RWPE2 (cell line): ENCODE data around the gene IGFALS.

ENCODE experiments used
- ATAC-seq: fragments of 200-7000 bp; cut with Tn5 transposase; 3 replicates; pipeline ENCODE4 v1.9.1; 2021; ENCODE audit warnings: low read depth
- DNase-seq: peaks from one replicate; pipeline ENCODE4 v3.0.0-alpha.2; 2020; ENCODE audit warnings: low spot score
- H3K27ac ChIP-seq: fragments of 450-650 bp; 2 replicates; pipeline ENCODE4 v1.5.1; 2017; ENCODE audit warnings: mild to moderate bottlenecking; ENCODE audit not compliant: poor library complexity, severe bottlenecking
- H3K27me3 ChIP-seq: fragments of 250-450 bp; sonication (Bioruptor Pico); 2 replicates; pipeline ENCODE4 v1.5.1; 2021; ENCODE audit warnings: mild to moderate bottlenecking, moderate library complexity; ENCODE audit not compliant: insufficient read depth, poor library complexity, severe bottlenecking
- H3K36me3 ChIP-seq: fragments of 250-450 bp; sonication (Bioruptor Pico); 2 replicates; pipeline ENCODE4 v1.5.1; 2020; ENCODE audit warnings: low read depth, mild to moderate bottlenecking, moderate library complexity
- H3K4me1 ChIP-seq: fragments of 250-450 bp; sonication (Bioruptor Pico); 2 replicates; pipeline ENCODE4 v1.5.1; 2021; ENCODE audit warnings: mild to moderate bottlenecking, moderate library complexity; ENCODE audit not compliant: insufficient read depth, poor library complexity, severe bottlenecking
- H3K4me3 ChIP-seq: fragments of 250-450 bp; sonication (Bioruptor Pico); 2 replicates; pipeline ENCODE4 v1.5.1; 2021; ENCODE audit warnings: mild to moderate bottlenecking, moderate library complexity; ENCODE audit not compliant: severe bottlenecking
- H3K9me3 ChIP-seq: fragments of 250-450 bp; sonication (Bioruptor Pico); 2 replicates; pipeline ENCODE4 v1.5.1; 2021; ENCODE audit warnings: mild to moderate bottlenecking, moderate library complexity; ENCODE audit not compliant: severe bottlenecking
- TF ChIP-seq, protein P1 (sequence below): fragments of 450-650 bp; IDR thresholded peaks from one replicate; pipeline ENCODE4 v1.5.1; 2017; ENCODE audit warnings: mild to moderate bottlenecking, moderate library complexity; ENCODE audit not compliant: poor library complexity, severe bottlenecking

Gene IGFALS

DNA sequence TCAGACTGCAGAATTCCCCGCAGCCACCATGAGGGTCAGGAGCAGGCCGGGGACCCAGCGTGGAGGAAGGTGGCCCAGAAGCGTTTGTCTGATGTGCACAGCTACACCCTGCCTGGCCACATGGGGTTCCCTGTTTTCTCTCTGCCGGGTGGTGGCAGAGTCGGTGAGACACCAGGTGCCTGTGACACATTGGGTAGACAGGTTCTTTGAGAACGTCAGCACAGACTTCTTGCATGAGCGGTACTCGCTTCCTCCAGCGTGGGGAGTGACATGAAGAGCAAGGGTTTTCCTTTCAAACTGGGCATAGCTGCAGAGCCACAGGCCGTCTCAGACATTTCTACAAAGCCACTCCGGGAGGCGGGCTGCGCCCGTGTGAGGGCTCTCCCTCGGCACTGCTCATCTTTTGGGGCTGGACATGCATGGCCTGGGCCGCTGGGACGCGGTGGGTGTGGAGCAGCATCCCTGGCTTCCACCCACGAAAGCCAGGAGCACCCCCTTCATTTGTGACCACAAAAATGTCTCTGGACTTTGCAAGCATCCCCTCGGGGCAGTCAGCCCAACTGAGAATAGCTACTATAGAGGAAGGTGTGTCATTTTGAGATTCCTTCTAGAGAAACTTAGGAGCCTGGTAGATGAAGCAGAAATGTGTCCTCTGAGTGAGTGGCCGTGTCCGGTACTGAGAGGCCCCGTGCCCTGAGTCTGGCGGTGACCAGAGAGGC, 48.2 kb downstream of the IGFALS start:
- Histone ChIP-seq H3K9me3 (no peaks in the 10 kb centered on the region), H3K27ac (peak overlapping the region; percentile 80), H3K36me3 (peaks cover 16% of the 10 kb centered on the region), H3K4me1 (peaks cover 20% of the 10 kb centered on the region), H3K4me3 (no peak overlapping the region), H3K27me3 (no peaks in the 10 kb centered on the region)
- DNase-seq, result peak; percentile 84
- peak; percentile 50 for ATAC-seq
- TF ChIP-seq, protein P1, sequence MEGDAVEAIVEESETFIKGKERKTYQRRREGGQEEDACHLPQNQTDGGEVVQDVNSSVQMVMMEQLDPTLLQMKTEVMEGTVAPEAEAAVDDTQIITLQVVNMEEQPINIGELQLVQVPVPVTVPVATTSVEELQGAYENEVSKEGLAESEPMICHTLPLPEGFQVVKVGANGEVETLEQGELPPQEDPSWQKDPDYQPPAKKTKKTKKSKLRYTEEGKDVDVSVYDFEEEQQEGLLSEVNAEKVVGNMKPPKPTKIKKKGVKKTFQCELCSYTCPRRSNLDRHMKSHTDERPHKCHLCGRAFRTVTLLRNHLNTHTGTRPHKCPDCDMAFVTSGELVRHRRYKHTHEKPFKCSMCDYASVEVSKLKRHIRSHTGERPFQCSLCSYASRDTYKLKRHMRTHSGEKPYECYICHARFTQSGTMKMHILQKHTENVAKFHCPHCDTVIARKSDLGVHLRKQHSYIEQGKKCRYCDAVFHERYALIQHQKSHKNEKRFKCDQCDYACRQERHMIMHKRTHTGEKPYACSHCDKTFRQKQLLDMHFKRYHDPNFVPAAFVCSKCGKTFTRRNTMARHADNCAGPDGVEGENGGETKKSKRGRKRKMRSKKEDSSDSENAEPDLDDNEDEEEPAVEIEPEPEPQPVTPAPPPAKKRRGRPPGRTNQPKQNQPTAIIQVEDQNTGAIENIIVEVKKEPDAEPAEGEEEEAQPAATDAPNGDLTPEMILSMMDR, result no peak

DNA sequence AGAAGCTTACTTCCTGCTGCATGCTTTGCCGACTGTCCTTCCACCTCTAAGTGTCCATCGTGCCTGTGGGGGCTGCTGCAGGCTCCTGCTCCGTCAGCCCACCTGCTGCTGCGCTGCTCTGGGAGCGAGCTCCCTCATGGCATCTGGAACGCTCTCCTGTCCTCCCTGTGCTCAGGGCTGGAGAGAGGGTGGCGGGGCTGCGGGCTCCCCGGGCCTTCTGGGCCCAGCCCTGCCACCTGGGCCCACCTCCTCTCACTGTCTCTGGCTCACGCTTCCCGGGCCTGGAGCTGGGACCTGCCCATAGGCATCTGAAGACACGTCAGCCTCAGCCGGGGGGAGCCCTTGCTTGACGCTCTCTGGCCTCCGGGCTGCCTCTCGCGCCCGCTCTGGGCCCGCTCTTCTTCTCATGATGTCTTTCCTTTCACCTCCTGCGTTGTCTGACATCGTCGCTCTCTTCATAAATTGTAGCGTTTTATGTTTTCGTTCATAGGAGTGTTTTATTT, 49.1 kb downstream of the IGFALS start:
- DNase-seq, result no peak
- Histone ChIP-seq H3K36me3 (peaks cover 11% of the 10 kb centered on the region), H3K4me1 (peaks cover 20% of the 10 kb centered on the region), H3K9me3 (no peaks in the 10 kb centered on the region), H3K4me3 (no peak overlapping the region), H3K27me3 (no peaks in the 10 kb centered on the region), H3K27ac (peak overlapping the region; percentile 80)
- TF ChIP-seq, protein P1, result no peak
- no peak for ATAC-seq

DNA sequence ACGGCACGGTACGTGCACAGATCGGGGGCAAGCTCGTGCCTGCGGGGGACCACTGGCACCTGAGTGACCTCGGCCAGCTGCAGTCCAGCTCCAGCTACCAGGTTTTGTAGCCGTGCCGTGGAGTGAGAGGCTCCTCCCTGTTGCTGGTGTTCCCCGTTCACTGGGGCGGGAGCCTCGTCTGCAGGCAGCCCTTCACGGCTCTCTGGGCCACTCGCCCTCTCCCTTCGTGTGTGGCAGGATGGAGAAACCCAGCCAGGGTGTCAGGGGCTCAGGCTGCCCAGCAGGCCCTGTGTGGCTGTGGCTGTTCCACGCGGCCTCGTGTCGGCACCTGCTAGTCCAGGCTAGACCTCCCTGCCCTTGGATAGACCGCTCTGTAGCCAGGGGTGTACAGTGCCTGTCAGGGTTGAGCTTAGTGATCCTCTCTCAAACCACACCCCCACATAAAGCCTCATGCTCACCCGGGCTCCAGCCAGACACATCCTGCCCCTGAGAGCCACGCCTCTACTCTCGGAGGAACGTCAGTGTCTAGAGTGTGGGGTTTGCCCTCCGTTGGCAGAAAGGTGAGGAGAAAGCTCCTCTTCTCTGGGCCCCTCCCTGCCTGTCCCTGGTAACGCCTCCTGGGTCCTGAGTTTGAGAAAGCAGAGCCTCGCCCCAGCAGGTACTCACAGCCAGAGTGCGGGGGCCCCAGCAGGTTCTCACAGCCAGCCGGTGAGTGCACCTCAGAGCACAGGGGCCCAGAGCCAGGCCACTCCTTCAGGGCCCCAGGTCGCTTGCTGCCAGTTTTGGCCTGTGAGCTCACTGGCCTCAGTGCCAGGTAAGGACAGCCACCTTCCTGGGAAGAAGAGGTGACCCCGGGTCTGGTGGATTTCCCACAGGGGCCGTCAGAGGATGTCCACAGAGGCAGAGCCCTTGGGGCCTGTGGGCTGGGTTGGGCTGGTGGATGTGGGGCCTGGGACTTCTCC, 49.8 kb downstream of the IGFALS start:
- ATAC-seq (peak; percentile 59), DNase-seq (peak; percentile 79)
- Histone ChIP-seq H3K9me3 (no peaks in the 10 kb centered on the region), H3K4me3 (no peak overlapping the region), H3K27me3 (no peaks in the 10 kb centered on the region), H3K27ac (peak overlapping the region; percentile 80), H3K4me1 (peaks cover 20% of the 10 kb centered on the region), H3K36me3 (peaks cover 11% of the 10 kb centered on the region; the same call in 1 of the 2 replicates)
- TF ChIP-seq, protein P1, result no peak

DNA sequence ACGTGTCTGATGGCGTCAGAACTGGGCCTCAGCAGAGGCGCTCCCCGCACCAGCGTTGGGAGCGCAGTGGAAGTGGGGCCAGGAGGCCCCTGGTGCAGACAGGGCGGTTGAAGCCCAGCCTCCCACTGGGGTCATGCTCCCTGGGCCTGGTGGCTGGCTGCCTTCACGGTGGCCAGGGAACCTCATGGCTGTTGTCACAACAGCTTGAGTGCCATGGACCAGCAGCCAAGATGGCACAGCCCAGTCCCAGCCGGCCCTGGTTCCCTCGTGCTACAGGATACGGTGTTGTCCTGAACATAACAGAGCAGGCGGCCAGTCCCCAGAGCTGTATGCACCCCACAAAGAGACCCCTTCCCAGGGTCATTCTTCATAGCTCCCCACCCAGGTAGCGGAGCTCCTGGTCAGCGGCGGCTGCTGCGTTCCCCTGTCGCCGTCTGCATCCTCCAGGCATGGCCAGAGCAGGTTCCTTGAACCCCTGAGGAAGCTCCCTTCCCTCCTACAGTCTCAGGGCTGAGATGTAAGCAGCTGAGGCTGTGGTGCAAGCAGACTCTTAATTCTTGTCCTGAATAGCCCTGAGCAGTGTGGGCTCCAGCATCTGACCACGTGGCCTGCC, 51.8 kb downstream of the IGFALS start:
- DNase-seq (no peak), ATAC-seq (no peak)
- TF ChIP-seq, protein P1, result no peak
- Histone ChIP-seq H3K9me3 (no peaks in the 10 kb centered on the region), H3K27me3 (no peaks in the 10 kb centered on the region), H3K36me3 (peaks cover 4% of the 10 kb centered on the region; the same call in 1 of the 2 replicates), H3K27ac (no peak overlapping the region), H3K4me1 (peaks cover 15% of the 10 kb centered on the region), H3K4me3 (no peak overlapping the region)
